Measurements from ENCODE around the gene AGBL1.

AGBL1 gene

DNA sequence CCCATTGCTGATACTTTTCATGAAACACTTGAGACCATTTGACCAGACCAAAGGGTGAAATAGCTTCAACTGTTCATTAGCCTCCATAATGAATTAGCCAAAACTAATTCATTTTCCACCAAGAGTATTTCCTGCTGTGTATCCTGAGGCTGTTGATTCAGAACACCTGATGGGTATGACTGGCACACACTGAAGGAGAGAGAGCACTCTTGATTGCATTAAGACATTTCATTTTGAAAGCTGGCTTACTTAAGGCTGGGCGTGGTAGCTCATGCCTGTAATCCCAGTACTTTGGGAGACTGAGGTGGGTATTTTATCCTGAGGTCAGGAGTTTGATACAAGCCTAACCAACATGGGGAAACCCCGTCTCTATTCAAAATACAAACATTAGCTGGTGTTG lies 175.6 kb downstream of the AGBL1 start:
- DNase-seq: no peak

DNA sequence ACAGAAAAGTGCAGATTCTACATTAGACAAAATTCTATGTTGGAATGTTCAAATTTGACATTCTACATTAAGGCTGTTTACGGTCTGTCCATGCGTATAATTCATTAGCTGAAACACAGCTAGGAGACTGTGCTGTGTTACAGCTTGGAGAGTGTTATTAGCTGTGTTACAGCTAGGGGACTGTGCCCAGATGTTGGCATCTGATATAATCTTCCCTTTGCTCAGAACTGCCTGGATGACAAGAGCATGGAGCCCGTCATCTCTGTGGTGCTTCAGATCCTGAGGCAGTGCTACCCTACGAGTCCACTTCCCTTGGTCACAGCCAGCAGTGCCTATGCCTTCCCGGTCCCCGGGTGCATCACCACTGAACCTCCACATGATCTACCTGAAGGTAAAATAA lies 177.0 kb downstream of the AGBL1 start:
- DNase-seq: no peak

DNA sequence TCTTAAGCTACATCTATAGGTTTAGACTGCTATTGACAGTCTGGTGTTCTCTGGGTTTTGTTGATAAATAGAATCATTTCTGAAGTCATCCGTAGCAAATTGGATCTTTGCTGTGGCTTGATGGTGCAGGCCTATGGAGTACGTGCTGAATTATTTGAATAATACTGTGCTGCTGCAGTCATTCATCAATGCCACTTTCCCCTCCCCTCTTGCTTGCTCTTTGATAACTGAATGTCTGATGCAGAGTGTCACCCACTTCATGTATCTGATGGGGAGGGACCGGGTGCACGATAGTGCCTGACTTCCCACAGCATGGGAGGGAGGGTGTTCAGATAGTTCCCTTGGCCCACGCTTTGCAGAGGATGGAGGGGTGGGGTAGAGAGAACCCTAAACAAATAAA lies 179.9 kb downstream of the AGBL1 start:
- DNase-seq: no peak

DNA sequence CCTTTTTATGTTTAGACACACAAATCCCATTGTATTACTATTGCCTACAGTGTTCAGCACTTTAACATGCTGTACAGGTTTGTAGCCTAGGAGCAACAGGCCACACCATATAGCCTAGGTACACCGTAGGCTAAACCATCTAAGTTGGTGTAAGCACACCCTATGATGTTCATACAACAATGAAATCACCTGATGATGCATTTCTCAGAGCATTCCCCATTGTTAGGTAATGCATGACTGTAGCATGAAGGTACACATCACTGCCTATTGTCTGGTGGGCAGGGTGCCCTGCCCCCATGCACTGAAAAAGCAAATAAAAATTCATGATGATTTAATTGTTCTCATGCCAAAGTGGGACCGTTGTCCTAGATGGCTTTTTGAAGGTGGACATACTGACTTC lies 183.6 kb downstream of the AGBL1 start:
- no peak for DNase-seq

DNA sequence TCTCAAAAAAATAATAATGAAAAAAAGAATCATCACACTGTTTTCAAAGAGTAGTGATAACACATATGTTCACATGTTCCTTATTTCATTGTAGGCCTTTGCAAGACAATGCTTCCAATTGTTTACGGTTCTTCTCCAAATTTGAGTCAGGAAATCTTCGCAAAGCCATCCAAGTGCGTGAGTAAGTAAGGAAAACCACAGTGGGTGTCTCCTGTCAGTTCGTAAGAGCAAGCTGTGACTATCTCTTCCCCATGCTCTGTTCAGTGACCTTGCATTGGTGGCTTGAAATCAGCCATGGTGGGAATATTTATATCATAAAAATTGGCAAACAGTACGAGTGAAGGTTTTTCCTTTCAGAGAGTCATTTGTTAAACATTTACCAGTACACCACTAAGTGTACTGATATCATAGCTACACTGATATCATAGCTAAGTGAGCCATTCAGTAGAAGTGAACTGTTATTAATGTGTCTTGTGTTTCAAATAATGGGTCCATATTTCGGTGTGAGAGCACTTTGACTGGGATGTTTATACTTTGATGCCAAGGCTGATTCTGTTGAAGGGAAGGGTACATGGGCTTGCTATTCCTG lies 187.3 kb downstream of the AGBL1 start:
- DNase-seq: no peak

DNA sequence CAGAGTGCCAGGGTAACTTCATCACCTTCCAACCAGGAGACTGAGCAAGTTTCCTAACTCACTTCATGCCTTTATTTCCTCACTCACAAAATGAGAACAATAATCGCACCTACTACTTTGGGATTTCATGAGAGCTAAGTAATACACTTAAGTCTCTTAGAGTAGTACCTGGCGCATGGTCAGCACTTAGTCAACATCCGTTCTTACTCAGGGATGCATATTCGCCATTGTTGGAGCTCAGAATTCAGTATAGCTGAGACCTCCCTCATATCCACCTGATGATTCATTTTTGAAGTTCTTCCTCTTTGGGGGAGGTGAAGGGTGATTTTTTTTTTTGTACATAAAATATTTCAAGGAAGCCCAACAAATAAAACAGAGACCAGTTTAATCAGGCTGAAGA lies 188.2 kb downstream of the AGBL1 start:
- DNase-seq: no peak

DNA sequence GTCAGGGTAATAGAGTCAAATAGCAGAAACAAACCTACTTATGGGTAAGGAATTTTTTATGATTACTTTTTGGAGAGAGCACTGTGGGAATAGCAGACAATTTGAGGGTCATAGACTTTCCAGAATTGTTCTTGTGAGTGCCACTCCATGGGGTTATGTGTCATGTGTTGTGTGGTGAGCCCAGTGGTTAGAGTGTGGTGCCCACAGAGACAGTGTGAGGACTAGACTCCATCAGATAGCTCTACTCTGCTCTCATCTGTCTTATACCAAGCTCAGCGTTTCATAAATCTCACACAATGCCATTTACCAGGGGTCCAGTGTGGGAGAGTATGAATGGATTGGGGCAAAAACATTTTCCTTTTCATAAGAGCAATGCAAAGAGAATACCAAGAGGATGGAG lies 188.9 kb downstream of the AGBL1 start:
- no peak for DNase-seq

DNA sequence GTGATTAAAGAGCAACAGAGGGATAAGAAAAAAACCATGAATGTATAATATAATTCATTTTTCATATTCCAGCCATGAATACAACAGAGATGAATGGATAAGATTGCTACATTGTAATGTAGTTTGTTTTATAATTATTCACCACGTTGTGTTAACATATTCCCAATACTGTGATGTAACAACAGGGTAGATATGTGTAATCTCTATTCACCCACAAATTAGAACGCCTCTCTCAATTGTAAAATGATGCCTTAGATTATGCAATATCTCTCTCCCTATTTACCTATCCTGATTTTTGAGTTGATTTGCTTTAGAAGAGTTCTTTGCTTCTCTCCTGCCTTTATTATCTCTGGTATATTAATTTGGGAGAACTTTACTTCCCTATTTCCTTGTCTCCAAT lies 193.6 kb downstream of the AGBL1 start:
- no peak for DNase-seq

DNA sequence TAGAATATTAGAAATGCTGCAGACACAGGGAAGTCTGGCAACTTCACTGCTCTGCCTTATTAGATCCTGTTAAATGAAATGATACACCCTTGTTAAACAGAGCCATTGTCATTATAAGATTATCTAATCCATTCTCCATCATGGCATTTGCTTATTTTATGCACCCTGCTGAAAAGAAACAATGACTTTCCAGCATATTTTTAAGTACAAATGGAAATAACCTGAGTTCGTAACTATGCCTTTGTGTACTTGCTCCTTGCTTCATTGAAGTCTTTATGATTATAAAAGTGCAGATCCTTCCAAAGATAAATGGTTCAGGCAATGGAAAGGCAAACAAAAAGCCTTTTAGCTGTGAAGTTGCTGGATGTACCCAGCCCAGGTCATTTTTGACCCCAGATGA lies 195.7 kb downstream of the AGBL1 start:
- no peak for DNase-seq

DNA sequence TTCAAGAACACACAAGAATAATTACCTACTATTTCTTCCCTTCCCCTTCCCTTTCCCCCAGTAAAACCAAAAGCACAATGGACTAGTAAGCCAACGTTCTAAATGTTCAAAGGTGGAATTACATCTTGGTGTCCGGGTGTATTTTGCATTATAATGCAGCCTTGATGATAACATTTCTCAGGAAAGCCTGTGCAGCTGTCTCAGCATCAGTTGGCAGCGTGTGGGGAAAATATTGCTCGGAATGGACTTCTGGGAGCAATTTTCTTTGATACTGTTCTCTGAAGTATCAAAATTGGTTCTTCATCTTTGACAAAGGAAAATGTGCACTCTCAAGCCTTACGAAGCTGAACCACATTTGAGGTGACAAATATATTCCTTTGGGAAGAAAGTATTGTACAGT lies 198.9 kb downstream of the AGBL1 start:
- no peak for DNase-seq

DNA sequence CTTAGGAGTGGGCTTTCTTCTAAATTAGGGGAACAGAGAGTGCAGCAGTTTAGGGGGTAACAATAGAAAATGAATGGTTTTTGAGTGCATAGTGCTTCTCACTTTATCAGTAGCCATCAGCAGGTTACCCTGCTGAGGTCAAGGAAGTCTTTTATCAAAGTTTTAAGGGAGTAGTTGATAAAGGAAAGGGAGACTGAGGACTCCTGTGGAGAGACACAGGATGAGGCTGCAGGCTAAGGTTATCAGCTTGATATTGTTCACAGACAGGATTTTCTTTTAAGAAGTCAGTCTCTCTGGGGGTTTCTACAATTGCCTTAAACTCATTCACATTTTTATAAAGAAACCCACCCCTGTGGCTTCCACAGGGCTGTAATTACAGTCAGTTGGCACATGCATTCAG lies 205.0 kb downstream of the AGBL1 start:
- no peak for DNase-seq

DNA sequence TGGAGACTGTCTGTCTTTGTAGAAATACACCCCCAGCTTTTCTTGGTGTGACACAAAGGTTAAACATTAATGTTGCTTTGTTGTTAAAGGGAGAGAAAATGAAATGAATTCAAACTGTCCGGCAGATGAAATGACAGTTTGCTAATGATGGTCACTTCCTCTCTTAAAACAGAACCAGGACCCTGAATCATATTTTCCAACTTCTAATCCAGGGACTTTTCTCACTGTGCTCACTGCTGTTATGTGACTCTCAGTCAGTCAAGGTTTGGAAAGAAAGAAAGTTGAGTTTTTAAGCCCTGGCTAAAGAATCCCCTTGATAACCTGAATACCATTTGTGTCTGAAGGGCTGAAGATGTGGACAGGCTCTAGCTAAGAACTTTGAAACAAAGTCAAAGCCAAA lies 215.8 kb downstream of the AGBL1 start:
- no peak for DNase-seq

DNA sequence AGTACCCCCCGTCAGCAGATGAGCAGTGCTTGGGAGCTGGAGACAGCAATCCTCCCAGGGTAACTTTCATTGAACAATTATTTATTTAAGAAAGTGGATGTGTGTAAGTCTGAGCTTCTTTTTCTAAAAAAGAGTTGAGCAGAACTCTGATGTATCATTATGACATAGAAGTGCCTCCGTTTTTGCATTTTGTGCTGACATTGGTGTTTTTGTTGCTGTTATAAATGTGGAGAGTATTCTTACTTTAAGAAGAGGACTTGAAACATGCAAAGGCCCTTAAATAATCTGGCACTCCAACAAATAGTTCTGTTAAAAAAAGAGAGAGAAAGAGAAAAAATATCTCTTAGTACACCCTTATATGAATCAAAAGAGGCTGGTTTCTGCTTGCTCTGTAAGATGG lies 217.1 kb downstream of the AGBL1 start:
- no peak for DNase-seq

DNA sequence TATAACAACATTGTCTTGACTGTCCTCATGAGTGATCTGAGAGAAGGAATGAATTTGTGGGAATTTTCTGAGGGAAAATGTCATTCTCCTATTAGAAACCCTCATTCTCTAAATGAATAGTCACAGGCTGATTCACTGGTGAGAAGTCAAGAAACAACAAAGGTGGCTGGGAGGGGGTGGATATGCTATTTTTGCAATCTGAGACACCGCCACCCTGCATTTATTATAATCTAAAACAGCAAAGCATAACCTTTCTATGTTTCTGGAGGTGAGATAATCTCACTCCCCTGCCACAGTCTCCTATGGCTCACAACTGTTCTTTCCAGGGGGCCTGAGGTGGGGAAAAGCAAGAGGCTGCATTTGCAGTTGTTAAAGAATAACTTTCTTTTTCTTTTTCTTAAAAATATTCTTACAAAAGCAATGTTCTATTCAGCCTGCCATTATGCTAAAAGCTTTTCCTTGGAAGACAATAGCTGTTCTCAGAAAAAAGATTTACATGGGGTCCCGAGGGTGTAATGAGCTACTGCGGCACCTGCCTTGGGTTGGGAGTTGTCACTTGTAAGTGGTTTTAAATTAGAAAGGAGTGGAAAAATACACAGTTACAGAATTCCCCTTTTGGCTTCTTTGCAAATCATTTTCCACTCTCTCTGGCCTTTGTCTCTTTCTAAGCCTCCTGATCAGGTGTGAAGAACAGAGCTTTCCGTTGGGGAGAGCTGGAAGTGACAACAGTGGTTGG lies 220.9 kb downstream of the AGBL1 start:
- no peak for DNase-seq

DNA sequence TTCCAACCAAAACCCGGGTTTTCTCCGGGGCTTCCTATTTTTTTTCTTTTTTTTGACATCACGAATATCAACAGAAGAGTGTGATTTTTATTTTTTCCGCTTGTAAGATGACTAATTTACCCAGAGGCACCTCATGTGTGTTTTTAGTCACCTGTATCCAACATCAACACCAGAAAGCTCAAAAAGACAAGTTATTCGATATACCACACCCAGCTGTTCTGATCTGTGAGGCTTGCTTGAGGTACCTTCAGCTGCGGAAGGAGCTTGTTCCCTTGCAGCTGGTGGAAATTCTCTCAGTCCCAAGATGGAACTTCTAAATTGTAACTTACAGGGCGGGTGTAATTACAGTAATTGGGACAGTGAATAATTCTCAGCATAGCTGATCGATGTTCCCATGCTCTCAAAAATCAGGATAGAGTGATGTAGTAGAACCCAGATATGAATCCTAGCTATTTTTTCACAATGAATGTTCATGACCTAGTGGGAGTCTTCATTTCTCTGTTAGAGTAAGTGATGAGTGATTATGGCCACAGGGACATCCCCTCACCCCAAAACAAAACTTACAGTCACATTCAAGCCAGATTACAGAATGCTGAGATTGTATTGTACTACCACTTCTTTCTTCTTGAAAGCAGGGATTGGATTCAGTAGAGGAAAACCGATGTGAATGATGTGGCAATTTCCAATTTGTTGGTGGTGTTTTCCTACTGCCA lies 232.1 kb downstream of the AGBL1 start:
- no peak for DNase-seq

DNA sequence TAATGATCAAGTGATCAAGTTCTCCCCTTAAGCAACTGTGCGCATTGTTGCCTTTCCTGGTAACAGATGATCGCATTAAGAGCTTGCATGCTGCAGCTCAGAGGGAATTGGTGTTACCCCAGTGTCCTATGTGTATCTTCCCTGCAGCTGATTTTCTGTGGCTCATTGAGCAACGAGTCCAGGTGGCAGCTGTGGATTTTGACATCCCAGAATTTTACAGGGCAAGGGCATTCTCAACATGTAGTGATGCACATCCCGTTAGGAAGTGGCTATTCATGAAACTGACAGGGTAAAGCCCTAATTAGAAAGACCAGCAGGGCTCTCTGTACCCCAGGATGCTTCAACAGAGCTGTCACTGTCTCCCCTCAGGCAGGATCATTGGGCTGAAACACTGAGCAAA lies 232.8 kb downstream of the AGBL1 start:
- no peak for DNase-seq

DNA sequence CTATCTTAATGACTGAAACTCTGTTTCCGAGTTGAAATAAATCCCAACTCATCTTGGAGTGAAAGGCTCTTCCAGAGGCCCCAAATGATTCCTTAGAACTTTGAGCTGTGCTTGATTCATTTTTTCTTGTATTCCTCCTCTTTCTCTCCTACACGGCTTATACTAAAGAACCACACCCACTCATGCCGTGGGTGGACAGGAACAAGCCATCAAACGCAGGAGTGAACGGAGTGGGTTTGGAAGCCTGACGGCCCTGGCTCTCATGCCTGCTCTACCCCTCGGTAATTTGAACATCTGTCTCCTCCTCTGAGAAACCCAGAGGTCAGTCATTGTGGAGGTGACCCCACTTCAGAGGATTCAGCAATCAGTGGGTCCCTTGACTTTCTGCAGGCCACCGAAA lies 236.5 kb downstream of the AGBL1 start:
- DNase-seq: no peak

DNA sequence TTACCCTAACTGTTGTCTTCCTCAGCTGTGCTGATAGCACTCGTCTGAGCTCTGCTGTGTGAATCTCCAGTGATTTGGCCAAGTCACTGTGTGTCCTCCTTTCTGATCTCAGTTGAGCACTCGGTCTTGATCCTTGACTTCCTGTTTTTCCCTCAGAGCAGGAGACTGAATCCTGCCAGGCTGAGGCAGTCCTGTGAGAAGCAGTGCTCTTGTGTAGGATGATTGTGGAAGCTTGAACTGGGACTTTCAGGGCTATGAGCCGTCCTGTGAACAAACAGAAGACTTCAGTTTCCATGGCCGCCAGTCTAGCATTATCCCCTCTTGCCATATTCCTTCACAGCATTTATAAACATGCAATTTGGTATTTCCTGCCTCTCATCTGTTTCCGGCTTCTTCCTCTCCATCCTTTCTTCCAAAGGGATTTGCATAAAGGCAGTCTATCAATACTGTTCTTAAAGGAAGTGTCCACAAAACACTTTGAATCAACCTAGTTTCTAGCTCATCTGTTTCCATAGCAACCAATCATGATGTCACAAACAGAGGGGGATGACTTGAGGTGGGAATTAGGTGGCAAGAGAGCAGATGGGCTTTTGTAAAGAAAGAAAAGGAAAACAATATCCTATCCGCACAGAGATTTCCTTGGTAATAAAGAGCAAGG lies 237.2 kb downstream of the AGBL1 start:
- no peak for DNase-seq

DNA sequence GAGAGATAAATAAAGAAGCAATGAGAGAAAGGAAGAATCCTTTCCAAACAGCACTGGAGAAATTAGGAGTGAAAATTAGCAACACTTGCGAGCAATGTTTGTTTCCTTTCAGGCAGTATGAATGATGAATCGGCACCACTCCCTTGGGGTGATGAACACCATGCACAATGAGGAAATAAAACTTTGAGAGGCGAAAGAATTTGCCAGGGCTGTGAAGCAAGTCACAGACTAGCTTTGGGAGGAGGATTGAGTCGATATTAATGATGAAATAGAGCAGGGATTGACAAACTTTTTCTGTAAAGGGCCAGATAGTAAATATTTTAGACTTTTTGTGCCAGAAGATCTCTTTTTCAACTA lies 237.7 kb downstream of the AGBL1 start:
- no peak for DNase-seq

DNA sequence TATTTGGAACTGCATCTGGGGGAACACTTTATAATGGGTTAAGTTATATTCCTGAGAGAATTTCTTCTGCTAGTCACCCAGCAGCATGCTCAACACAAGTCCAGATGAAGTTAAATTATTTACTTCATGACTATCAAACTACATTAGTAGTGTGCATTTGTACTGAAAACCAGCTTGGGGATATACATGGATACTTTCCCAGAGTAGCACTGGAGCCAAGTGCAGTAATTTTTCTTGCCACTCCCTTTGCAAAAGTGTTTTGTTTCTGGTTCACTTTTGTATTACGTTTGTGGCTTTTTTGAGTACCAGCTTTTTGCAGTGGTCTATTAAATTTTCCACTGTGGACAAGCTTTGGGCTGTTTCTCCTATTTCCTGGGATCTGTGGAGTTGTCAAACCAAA lies 243.0 kb downstream of the AGBL1 start:
- no peak for DNase-seq

DNA sequence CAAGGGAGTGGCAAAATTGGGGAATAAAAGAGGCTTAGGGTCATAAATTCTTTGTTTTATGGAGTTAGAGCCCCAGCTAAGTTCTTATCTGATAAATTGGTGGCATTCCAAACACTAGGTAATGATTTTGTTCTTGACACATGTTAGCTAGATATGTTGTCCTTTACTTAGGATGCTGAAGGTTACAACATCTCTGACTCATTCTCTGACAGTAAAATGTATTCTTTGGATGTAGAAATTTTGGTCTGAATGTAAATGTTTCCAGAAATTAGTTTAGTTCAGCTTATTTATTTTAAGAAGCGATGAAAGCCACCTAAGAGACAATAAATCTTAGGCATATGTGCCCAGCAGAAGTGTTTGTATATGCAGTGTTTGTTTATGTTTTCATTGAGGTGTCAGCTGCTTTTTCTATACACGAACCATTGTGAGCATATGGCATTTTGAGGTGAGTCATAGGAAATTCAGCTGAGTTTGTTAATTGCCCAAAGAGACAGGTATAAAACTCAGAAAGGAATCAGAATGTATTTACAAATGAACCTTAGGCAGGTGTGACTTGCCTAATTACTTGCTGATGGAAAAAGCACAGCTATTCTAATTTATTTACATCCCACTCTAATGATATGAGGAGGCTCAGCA lies 247.7 kb downstream of the AGBL1 start:
- no peak for DNase-seq

DNA sequence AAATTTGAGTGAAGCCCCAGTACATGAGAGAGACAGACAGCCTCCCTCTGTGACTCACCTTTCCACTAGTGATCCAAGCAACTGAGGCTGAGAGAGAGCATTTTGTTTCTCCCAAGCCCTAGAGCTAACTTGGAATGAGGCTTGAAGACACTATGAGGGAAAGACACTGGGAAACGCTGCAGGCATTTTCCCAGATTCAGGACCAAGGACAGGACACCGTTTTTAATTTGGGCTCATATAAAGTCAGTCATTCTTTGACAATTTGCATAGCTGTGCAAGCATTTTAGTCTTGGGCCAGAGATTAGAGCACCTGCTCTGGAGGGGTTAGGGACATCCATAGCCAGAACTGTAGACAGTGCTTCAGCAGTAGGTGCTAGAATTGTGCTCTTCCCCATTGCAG lies 249.0 kb downstream of the AGBL1 start:
- DNase-seq: no peak

DNA sequence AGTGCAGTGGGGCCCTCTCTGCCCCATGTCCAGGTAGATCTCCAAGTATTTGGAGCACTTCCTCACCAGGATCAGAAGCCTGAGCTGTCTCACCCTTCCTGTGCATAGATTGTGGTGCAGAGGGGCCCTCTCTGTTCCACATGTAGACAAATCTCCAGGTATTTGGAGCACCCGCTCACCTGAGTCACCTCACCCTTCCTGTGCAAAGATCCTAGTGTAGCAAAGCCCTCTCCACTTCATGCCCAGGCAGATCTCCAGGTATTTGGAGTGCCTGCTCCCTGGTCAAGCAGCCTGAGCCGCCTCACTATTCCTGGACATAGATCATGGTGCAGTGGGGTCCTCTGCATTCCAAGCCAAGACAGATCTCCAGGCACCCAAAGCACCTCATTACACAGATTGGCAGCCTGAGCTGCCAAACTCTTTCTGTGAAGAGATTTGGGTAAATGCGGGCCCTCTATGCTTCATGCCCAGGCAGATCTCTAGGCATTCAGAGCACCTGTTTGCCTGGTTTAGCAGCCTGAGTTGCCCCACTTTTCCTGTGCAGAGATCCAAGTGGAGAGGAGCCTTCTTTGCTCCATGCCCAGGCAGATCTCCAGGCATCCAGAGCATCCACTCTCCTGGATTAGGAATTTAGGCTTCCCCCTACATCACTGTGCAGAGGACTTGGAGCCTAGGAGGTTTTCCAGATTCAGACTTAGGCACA lies 249.8 kb downstream of the AGBL1 start:
- no peak for DNase-seq

Measured in NCI-H2081 treated with DMSO at 0.1 percent for 48 hours (cell line).